ENCODE measurements around the gene LMCD1. TPM values are rescaled to one million over a fixed set of nuclear protein-coding genes. Genes with fewer than 3 reads are reported as not detected.
A peak's percentile ranks its signal among the peaks of the same experiment; 100 is the strongest.

LMCD1 gene
- polyA plus RNA-seq, 1 of the 3 experiments (the other 2 are of a cell fraction): 23.6 TPM

GRCh38 chr3:8519156-8519555 is 17.5 kb downstream of the LMCD1 start (continued):
- TF ChIP-seq RFX5 (IDR thresholded peaks at IDR 0.05; ENCODE audit: low read length) (no peak), MAX (IDR thresholded peaks at IDR 0.05; ENCODE audit: low read depth) (no peak), GATA2 (CRISPR knock-in tag; IDR thresholded peaks at IDR 0.05) (no peak)
- TF ChIP-seq, protein P1, sequence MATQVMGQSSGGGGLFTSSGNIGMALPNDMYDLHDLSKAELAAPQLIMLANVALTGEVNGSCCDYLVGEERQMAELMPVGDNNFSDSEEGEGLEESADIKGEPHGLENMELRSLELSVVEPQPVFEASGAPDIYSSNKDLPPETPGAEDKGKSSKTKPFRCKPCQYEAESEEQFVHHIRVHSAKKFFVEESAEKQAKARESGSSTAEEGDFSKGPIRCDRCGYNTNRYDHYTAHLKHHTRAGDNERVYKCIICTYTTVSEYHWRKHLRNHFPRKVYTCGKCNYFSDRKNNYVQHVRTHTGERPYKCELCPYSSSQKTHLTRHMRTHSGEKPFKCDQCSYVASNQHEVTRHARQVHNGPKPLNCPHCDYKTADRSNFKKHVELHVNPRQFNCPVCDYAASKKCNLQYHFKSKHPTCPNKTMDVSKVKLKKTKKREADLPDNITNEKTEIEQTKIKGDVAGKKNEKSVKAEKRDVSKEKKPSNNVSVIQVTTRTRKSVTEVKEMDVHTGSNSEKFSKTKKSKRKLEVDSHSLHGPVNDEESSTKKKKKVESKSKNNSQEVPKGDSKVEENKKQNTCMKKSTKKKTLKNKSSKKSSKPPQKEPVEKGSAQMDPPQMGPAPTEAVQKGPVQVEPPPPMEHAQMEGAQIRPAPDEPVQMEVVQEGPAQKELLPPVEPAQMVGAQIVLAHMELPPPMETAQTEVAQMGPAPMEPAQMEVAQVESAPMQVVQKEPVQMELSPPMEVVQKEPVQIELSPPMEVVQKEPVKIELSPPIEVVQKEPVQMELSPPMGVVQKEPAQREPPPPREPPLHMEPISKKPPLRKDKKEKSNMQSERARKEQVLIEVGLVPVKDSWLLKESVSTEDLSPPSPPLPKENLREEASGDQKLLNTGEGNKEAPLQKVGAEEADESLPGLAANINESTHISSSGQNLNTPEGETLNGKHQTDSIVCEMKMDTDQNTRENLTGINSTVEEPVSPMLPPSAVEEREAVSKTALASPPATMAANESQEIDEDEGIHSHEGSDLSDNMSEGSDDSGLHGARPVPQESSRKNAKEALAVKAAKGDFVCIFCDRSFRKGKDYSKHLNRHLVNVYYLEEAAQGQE (IDR thresholded peaks at IDR 0.05; ENCODE audit: low read depth, low read length): no peak

DNA sequence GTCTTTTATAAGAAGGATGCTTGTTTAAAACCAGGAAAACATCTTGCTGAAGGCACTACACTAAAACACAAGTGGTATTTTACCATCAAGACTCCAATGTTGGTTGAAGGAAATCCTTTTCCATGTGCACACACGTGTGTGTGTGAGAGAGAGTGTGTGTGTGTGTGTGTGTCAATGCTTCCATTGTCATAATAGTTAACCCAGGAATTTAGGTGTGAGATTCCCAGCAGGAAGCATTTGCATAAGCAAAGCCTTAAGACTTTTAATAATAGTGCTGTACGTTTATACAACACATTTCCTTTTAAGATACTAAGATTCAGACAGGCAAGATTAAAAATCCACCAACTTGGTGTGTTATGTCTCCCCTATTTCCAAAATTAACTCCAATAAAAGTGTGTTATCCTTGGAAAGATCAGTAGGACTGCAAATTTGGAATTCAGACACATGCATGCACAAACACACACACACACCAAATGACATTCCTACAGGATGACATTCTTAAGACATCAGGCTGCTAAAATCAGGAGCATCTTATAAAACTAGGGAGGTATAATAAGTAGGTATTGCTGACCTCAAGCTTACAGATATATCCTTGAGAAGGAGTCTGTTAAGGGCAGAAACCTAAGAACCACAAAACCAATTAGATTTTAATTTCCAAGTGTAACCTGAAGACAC is 18.3 kb downstream of the LMCD1 start:
- Histone ChIP-seq H3K36me3 (replicated peaks in 1 of 2; ENCODE audit: control insufficient read depth in 1 of 2, insufficient read depth in 2 of 2, low read length in 1 of 2) (peaks cover 0 to 13% of the 10 kb centered on the region in 2 experiments), H3F3A (replicated peaks; ENCODE audit: insufficient read depth) (peaks cover 13% of the 10 kb centered on the region), H3K27ac (ENCODE audit: low read depth in 2 of 2, low read length in 1 of 2) (peak overlapping the region; percentile 39 to 48; a peak in 3 of 4 replicates), H3K4me2 (no peak overlapping the region), H3K9me3 (no peaks in the 10 kb centered on the region), H3K79me2 (ENCODE audit: insufficient read depth) (no peaks in the 10 kb centered on the region), H3K4me1 (ENCODE audit: control insufficient read depth in 1 of 2, insufficient read depth in 2 of 2, low read depth in 1 of 2, low read length in 1 of 2) (peaks cover 7 to 8% of the 10 kb centered on the region in 2 experiments; a peak in 3 of 4 replicates), H3K4me3 (ENCODE audit: low read depth in 2 of 2, low read length in 1 of 2) (no peak overlapping the region), H3K9me2 (no peaks in the 10 kb centered on the region), H4K20me1 (ENCODE audit: insufficient read depth) (no peaks in the 10 kb centered on the region), H3K27me3 (ENCODE audit: insufficient read depth) (no peaks in the 10 kb centered on the region), H2AFZ (ENCODE audit: low read depth) (no peak overlapping the region), H3K9ac (no peak overlapping the region)
- no peak for DNase-seq
- WGBS (ENCODE audit: low lambda C conversion rate): 83% methylated on average over 2 of the region's 2 CpGs
- ChIA-PET CTCF (interaction anchor here (0.7 kb wide), 1 partner anchor 12 kb away, joined by 3 read pairs; no protein-coding TSS in a partner anchor), POLR2A (no interaction called here)
- TF ChIP-seq MXI1 (IDR thresholded peaks at IDR 0.05; ENCODE audit: low read depth, low read length) (no peak), FOXM1 (IDR thresholded peaks at IDR 0.05; ENCODE audit: low read depth) (no peak), SIN3A (IDR thresholded peaks at IDR 0.05; ENCODE audit: borderline replicate concordance, low read depth, low read length) (no peak), GATA2 (CRISPR knock-in tag; IDR thresholded peaks at IDR 0.05) (no peak)

GRCh38 chr3:8520816-8521403 is 19.3 kb downstream of the LMCD1 start:
- CTCF ChIA-PET: interaction anchor here (0.7 to 1.8 kb wide), 2 partner anchors 11 to 79 kb away, joined by 3 to 4 read pairs; no protein-coding TSS in a partner anchor
- no peak for DNase-seq
- no peak overlapping the region for H3K4me3 ChIP-seq (ENCODE audit: low read depth in 2 of 2, low read length in 1 of 2)
- POLR2A ChIA-PET: interaction anchor here (1.3 kb wide), 1 partner anchor 19 kb away, joined by 3 read pairs; the partner anchor contains the start of gene LMCD1
- H4K20me1 ChIP-seq (ENCODE audit: insufficient read depth): no peaks in the 10 kb centered on the region
- no peaks in the 10 kb centered on the region for H3K79me2 ChIP-seq (ENCODE audit: insufficient read depth)
- no peaks in the 10 kb centered on the region for H3K27me3 ChIP-seq (ENCODE audit: insufficient read depth)
- peaks cover 0 to 11% of the 10 kb centered on the region in 2 experiments for H3K36me3 ChIP-seq (replicated peaks in 1 of 2; ENCODE audit: control insufficient read depth in 1 of 2, insufficient read depth in 2 of 2, low read length in 1 of 2)
- H3K9me3 ChIP-seq: no peaks in the 10 kb centered on the region
- H3K9ac ChIP-seq: no peak overlapping the region
- no peak overlapping the region for H3K4me2 ChIP-seq
- H3K9me2 ChIP-seq: no peaks in the 10 kb centered on the region
- peaks cover 8 to 9% of the 10 kb centered on the region in 2 experiments; a peak in 3 of 4 replicates for H3K4me1 ChIP-seq (ENCODE audit: control insufficient read depth in 1 of 2, insufficient read depth in 2 of 2, low read depth in 1 of 2, low read length in 1 of 2)
- no peak overlapping the region; a peak in 1 of 4 replicates for H3K27ac ChIP-seq (ENCODE audit: low read depth in 2 of 2, low read length in 1 of 2)
- peaks cover 13% of the 10 kb centered on the region for H3F3A ChIP-seq (replicated peaks; ENCODE audit: insufficient read depth)
- H2AFZ ChIP-seq (ENCODE audit: low read depth): no peak overlapping the region
- 90% methylated on average over 9 of the region's 9 CpGs for WGBS (ENCODE audit: low lambda C conversion rate)
- TF ChIP-seq RCOR1 (IDR thresholded peaks at IDR 0.05; ENCODE audit: low read length) (no peak), TAF1 (IDR thresholded peaks at IDR 0.05; ENCODE audit: borderline replicate concordance, low read depth, low read length) (no peak), CTCF (IDR thresholded peaks at IDR 0.05) (no peak), POLR2AphosphoS5 (IDR thresholded peaks at IDR 0.05; ENCODE audit: low read depth, low read length) (no peak), FOXM1 (IDR thresholded peaks at IDR 0.05; ENCODE audit: low read depth) (no peak), USF2 (IDR thresholded peaks at IDR 0.05; ENCODE audit: borderline replicate concordance, low read depth, low read length) (no peak)
- TF ChIP-seq, protein P2, sequence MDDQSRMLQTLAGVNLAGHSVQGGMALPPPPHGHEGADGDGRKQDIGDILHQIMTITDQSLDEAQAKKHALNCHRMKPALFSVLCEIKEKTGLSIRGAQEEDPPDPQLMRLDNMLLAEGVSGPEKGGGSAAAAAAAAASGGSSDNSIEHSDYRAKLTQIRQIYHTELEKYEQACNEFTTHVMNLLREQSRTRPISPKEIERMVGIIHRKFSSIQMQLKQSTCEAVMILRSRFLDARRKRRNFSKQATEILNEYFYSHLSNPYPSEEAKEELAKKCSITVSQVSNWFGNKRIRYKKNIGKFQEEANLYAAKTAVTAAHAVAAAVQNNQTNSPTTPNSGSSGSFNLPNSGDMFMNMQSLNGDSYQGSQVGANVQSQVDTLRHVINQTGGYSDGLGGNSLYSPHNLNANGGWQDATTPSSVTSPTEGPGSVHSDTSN (IDR thresholded peaks at IDR 0.05): no peak
